ENCODE measurements around the gene MCF2L2. TPM values are rescaled to one million over a fixed set of nuclear protein-coding genes. Genes with fewer than 3 reads are reported as not detected.

Gene MCF2L2
- total and polyA plus RNA-seq, 9 of the 15 experiments (the other 6 are each of a cell fraction or from before 2014, with no cell fraction given) = 0.56 to 4.2 (median 3.0) TPM

DNA sequence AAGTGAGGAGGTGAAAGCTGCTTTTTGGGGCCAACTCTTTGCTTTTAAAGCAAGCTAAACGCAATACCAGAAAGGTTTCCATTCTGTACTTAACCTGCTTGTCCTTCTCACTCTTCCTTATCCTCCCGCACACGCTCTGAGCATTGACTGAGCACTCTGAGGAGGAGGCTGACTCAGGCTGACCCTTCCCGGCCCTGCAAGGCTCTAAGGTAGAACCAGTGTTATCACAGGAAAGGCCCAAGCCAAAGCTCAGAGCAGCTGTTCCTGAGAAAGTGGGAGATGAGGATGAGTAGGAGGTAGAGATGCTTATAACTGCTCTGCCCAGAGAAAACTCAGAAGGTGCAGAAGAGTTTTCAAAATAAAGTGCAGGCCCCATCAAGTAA, 173.1 kb downstream of the MCF2L2 start (continued):
- TF ChIP-seq JUND (IDR thresholded peaks at IDR 0.05; ENCODE audit: borderline replicate concordance, low read depth, low read length) = peak; percentile 69; the same call in 1 of the 2 replicates
- no peak; the same call in 2 of the 3 replicates for TF ChIP-seq JUND (tag; IDR thresholded peaks at IDR 0.05; ENCODE audit: borderline replicate concordance, low read depth, low read length)
- TF ChIP-seq HEY1 (CRISPR knock-in tag; IDR thresholded peaks at IDR 0.05; ENCODE audit: borderline replicate concordance) = no peak
- TF ChIP-seq ZNF431 (CRISPR knock-in tag; IDR thresholded peaks at IDR 0.05) = no peak
- no peak for TF ChIP-seq SRSF9 (IDR thresholded peaks at IDR 0.05; ENCODE audit: borderline replicate concordance, low read depth, low read length)
- TF ChIP-seq KDM1A (IDR thresholded peaks at IDR 0.05) = peak; percentile 38 to 70; a peak in 3 of 4 replicates
- peak; percentile 43 for TF ChIP-seq TBP (optimal IDR thresholded peaks at IDR 0.05; ENCODE audit: low read depth, low read length)
- TF ChIP-seq, protein P1, sequence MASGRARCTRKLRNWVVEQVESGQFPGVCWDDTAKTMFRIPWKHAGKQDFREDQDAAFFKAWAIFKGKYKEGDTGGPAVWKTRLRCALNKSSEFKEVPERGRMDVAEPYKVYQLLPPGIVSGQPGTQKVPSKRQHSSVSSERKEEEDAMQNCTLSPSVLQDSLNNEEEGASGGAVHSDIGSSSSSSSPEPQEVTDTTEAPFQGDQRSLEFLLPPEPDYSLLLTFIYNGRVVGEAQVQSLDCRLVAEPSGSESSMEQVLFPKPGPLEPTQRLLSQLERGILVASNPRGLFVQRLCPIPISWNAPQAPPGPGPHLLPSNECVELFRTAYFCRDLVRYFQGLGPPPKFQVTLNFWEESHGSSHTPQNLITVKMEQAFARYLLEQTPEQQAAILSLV (tag; IDR thresholded peaks at IDR 0.05) = no peak
- TF ChIP-seq MLLT1 (IDR thresholded peaks at IDR 0.05) = peak in 1 of 2 experiments; percentile 17; a peak in 1 of 4 replicates
- no peak for TF ChIP-seq ZNF589 (CRISPR knock-in tag; IDR thresholded peaks at IDR 0.05; ENCODE audit: low read depth)
- 0 out of 2 replicates have a peak, but pooled peaks have one; percentile 2 for TF ChIP-seq ZNF316 (IDR thresholded peaks at IDR 0.05)
- TF ChIP-seq RAD51 (IDR thresholded peaks at IDR 0.05; ENCODE audit: borderline replicate concordance, low read depth) = 0 out of 2 replicates have a peak, but pooled peaks have one; percentile 6
- TF ChIP-seq, protein P2, sequence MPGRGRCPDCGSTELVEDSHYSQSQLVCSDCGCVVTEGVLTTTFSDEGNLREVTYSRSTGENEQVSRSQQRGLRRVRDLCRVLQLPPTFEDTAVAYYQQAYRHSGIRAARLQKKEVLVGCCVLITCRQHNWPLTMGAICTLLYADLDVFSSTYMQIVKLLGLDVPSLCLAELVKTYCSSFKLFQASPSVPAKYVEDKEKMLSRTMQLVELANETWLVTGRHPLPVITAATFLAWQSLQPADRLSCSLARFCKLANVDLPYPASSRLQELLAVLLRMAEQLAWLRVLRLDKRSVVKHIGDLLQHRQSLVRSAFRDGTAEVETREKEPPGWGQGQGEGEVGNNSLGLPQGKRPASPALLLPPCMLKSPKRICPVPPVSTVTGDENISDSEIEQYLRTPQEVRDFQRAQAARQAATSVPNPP (IDR thresholded peaks at IDR 0.05; ENCODE audit: borderline replicate concordance, insufficient read depth, insufficient read length) = no peak
- TF ChIP-seq E2F3 (CRISPR knock-in tag; IDR thresholded peaks at IDR 0.05) = no peak
- TF ChIP-seq EGR1 (conservative IDR thresholded peaks at IDR 0.05) = peak; percentile 33; the same call in 1 of the 2 replicates
- TF ChIP-seq MYNN (IDR thresholded peaks at IDR 0.05) = 0 out of 2 replicates have a peak, but pooled peaks have one; percentile 15
- no peak for TF ChIP-seq MYNN (CRISPR knock-in tag; IDR thresholded peaks at IDR 0.05)
- TF ChIP-seq ZKSCAN8 (CRISPR knock-in tag; IDR thresholded peaks at IDR 0.05) = no peak
- no peak for TF ChIP-seq ZNF507 (tag; conservative IDR thresholded peaks at IDR 0.05)
- no peak; the same call in 1 of the 2 replicates for TF ChIP-seq RNF2 (IDR thresholded peaks at IDR 0.05)
- 0 out of 2 replicates have a peak, but pooled peaks have one; percentile 36 for TF ChIP-seq HDGF (IDR thresholded peaks at IDR 0.05)
- no peak for TF ChIP-seq ATF7 (IDR thresholded peaks at IDR 0.05)
- no peak for TF ChIP-seq GTF2B (IDR thresholded peaks at IDR 0.05; ENCODE audit: extremely low read depth, insufficient read length)
- peak; percentile 61 for TF ChIP-seq FOSL1 (tag; conservative IDR thresholded peaks at IDR 0.05)
- no peak for TF ChIP-seq CAMTA2 (CRISPR knock-in tag; conservative IDR thresholded peaks at IDR 0.05)
- no peak for TF ChIP-seq RHOXF2B (CRISPR knock-in tag; conservative IDR thresholded peaks at IDR 0.05)
- peak; percentile 44 for TF ChIP-seq CBFA2T2 (conservative IDR thresholded peaks at IDR 0.05)
- TF ChIP-seq HOXB6 (CRISPR knock-in tag; IDR thresholded peaks at IDR 0.05; ENCODE audit: borderline replicate concordance) = no peak
- TF ChIP-seq NFATC3 (IDR thresholded peaks at IDR 0.05) = no peak
